ENCODE measurements around the gene ADH4. TPM values are rescaled to one million over a fixed set of nuclear protein-coding genes. Genes with fewer than 3 reads are reported as not detected.

The ADH4 gene
- total and polyA plus RNA-seq, 2 donors (not counting 3 experiments of a cell fraction or from before 2014, with no cell fraction given): not detected

DNA sequence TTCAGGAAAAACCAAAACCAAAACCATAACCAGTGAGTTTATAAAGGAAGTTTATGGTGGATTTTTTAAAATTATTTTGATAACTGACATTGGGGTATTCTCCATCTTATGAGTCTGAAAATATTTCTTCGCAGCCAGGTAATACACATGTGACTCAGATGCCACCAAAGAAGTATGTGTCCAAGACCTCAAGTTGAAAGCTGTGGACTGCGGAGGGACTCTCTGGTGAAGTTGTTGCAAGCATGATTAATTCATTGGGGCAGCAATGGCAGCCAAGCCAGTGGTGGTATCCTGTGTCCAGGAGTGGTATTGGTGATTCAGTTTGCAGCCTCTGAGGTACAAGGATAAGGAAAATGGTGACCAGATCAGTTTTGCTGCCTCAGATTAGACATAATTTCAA lies 41.5 kb downstream of the ADH4 start:
- Histone ChIP-seq H3K27me3 (ENCODE audit: control insufficient read depth in 2 of 2, insufficient read depth in 2 of 2, low read length in 2 of 2) (no peaks in the 10 kb centered on the region), H3K27ac (ENCODE audit: insufficient read depth, low read depth, low read length) (no peak overlapping the region), H3K36me3 (ENCODE audit: control insufficient read depth in 2 of 2, extremely low read depth in 1 of 2, insufficient read depth in 2 of 2, low read length in 2 of 2) (no peaks in the 10 kb centered on the region), H3K4me1 (ENCODE audit: control insufficient read depth, extremely low read depth, insufficient read depth, low read length) (peaks cover 4% of the 10 kb centered on the region), H3K4me2 (ENCODE audit: insufficient read depth, low read length) (no peak overlapping the region), H3K9me3 (replicated peaks; ENCODE audit: control insufficient read depth, insufficient read depth, low read length) (no peaks in the 10 kb centered on the region), H3K9me1 (replicated peaks; ENCODE audit: control insufficient read depth, extremely low read depth, insufficient read depth, low read length) (no peaks in the 10 kb centered on the region), H3K4me3 (replicated peaks in 1 of 3; ENCODE audit: insufficient read depth in 1 of 3, low read depth in 1 of 3, low read length in 3 of 3) (no peak overlapping the region), H3K9ac (replicated peaks; ENCODE audit: extremely low read depth, insufficient read depth, low read length) (no peak overlapping the region), H2AFZ (ENCODE audit: low read depth, low read length) (no peak overlapping the region), H3K79me2 (ENCODE audit: control insufficient read depth, insufficient read depth, low read length) (no peaks in the 10 kb centered on the region), H4K20me1 (replicated peaks; ENCODE audit: control insufficient read depth, extremely low read depth, insufficient read depth, low read length) (no peaks in the 10 kb centered on the region)
- ChIA-PET CTCF (no interaction called here), POLR2A (no interaction called here)
- no peak for TF ChIP-seq POLR2AphosphoS5 (IDR thresholded peaks at IDR 0.05; ENCODE audit: insufficient read depth, low read depth, low read length)
- no peak for TF ChIP-seq FOS (IDR thresholded peaks at IDR 0.05; ENCODE audit: borderline replicate concordance, insufficient read depth, low read length)
- no peak for TF ChIP-seq MYC (IDR thresholded peaks at IDR 0.05; ENCODE audit: low read depth, low read length)
- TF ChIP-seq, protein P1, sequence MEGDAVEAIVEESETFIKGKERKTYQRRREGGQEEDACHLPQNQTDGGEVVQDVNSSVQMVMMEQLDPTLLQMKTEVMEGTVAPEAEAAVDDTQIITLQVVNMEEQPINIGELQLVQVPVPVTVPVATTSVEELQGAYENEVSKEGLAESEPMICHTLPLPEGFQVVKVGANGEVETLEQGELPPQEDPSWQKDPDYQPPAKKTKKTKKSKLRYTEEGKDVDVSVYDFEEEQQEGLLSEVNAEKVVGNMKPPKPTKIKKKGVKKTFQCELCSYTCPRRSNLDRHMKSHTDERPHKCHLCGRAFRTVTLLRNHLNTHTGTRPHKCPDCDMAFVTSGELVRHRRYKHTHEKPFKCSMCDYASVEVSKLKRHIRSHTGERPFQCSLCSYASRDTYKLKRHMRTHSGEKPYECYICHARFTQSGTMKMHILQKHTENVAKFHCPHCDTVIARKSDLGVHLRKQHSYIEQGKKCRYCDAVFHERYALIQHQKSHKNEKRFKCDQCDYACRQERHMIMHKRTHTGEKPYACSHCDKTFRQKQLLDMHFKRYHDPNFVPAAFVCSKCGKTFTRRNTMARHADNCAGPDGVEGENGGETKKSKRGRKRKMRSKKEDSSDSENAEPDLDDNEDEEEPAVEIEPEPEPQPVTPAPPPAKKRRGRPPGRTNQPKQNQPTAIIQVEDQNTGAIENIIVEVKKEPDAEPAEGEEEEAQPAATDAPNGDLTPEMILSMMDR (IDR thresholded peaks at IDR 0.05; ENCODE audit: extremely low read depth in 1 of 2, insufficient read depth in 1 of 2, low read depth in 1 of 2, low read length in 2 of 2): no peak
- TF ChIP-seq, protein P2, sequence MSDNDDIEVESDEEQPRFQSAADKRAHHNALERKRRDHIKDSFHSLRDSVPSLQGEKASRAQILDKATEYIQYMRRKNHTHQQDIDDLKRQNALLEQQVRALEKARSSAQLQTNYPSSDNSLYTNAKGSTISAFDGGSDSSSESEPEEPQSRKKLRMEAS (IDR thresholded peaks at IDR 0.05; ENCODE audit: insufficient read depth, insufficient read length): no peak
- TF ChIP-seq POLR2A (IDR thresholded peaks at IDR 0.05; ENCODE audit: low read depth, low read length): no peak
- no peak for TF ChIP-seq JUN (IDR thresholded peaks at IDR 0.05; ENCODE audit: borderline replicate concordance, insufficient read depth, insufficient read length, low read depth)
- no peak for TF ChIP-seq GATA2 (IDR thresholded peaks at IDR 0.05; ENCODE audit: insufficient read depth, insufficient read length, low read depth, low read length)
- no peak for TF ChIP-seq EZH2 (IDR thresholded peaks at IDR 0.05; ENCODE audit: borderline replicate concordance, low read depth, low read length, severe bottlenecking)
- DNase-seq (ENCODE audit: low read depth, low spot score) (no peak), FAIRE-seq (no peak)
- no TSS peak for BruUV-seq (replicated peaks)
- dilution Hi-C loops (cut with MboI; ENCODE audit: extremely low pct_ligation_motif_present, low sequenced_read_pairs) (no loop called here), intact Hi-C loops (cut with micrococcal nuclease) (no loop called here)
